Measurements from ENCODE around the gene MTX3. TPM values are rescaled to one million over a fixed set of nuclear protein-coding genes. Genes with fewer than 3 reads are reported as not detected.

MTX3 gene
- total and polyA plus RNA-seq, 2 donors (not counting 3 experiments of a cell fraction or from before 2014, with no cell fraction given): 2.9 to 8.3 TPM

DNA sequence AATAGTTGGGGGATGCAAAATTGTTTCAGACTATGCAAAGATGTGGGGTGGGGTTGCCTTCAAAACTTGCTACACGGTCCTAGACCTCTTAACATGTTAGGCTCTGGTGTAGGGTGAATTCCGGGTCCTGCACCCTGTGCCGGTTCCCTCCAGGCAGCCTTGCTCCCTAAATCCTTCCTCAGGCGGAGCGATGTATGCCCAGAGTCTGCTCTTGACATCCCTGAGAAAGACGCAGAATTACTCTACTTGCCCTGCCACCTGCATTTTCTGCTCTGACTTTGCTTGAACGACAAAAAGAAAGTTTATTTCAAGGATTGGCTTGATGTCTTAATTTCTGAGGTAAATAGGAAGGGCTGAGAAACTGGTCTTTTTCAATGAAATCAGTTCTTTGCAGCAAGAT is 44.8 kb upstream of the MTX3 start:
- H3K36me3 ChIP-seq (ENCODE audit: control insufficient read depth in 2 of 2, extremely low read depth in 1 of 2, insufficient read depth in 2 of 2, low read length in 2 of 2): no peaks in the 10 kb centered on the region
- no peaks in the 10 kb centered on the region for H4K20me1 ChIP-seq (replicated peaks; ENCODE audit: control insufficient read depth, extremely low read depth, insufficient read depth, low read length)
- H3K4me3 ChIP-seq (replicated peaks in 1 of 3; ENCODE audit: insufficient read depth in 1 of 3, low read depth in 1 of 3, low read length in 3 of 3): no peak overlapping the region
- ChIA-PET POLR2A (no interaction called here), CTCF (interaction anchor here (0.7 to 1.1 kb wide), 2 partner anchors 11 to 178 kb away, joined by 3 read pairs; no protein-coding TSS in a partner anchor)
- TF ChIP-seq EZH2 (IDR thresholded peaks at IDR 0.05; ENCODE audit: borderline replicate concordance, low read depth, low read length, severe bottlenecking) (no peak), GATA2 (IDR thresholded peaks at IDR 0.05; ENCODE audit: insufficient read depth, insufficient read length, low read depth, low read length) (no peak), MYC (IDR thresholded peaks at IDR 0.05; ENCODE audit: low read depth, low read length) (no peak), JUN (IDR thresholded peaks at IDR 0.05; ENCODE audit: borderline replicate concordance, insufficient read depth, insufficient read length, low read depth) (no peak), POLR2AphosphoS5 (IDR thresholded peaks at IDR 0.05; ENCODE audit: insufficient read depth, low read depth, low read length) (no peak), POLR2A (IDR thresholded peaks at IDR 0.05; ENCODE audit: low read depth, low read length) (no peak), CTCF (IDR thresholded peaks at IDR 0.05; ENCODE audit: extremely low read depth in 1 of 2, insufficient read depth in 1 of 2, low read depth in 1 of 2, low read length in 2 of 2) (no peak), FOS (IDR thresholded peaks at IDR 0.05; ENCODE audit: borderline replicate concordance, insufficient read depth, low read length) (no peak)
- TF ChIP-seq, protein P1, sequence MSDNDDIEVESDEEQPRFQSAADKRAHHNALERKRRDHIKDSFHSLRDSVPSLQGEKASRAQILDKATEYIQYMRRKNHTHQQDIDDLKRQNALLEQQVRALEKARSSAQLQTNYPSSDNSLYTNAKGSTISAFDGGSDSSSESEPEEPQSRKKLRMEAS (IDR thresholded peaks at IDR 0.05; ENCODE audit: insufficient read depth, insufficient read length): no peak
- H3K4me2 ChIP-seq (ENCODE audit: insufficient read depth, low read length): no peak overlapping the region
- no peaks in the 10 kb centered on the region for H3K4me1 ChIP-seq (ENCODE audit: control insufficient read depth, extremely low read depth, insufficient read depth, low read length)
- BruUV-seq (replicated peaks): no TSS peak
- no peak overlapping the region for H3K27ac ChIP-seq (ENCODE audit: insufficient read depth, low read depth, low read length)
- H3K9me3 ChIP-seq (replicated peaks; ENCODE audit: control insufficient read depth, insufficient read depth, low read length): no peaks in the 10 kb centered on the region
- no peaks in the 10 kb centered on the region for H3K79me2 ChIP-seq (ENCODE audit: control insufficient read depth, insufficient read depth, low read length)
- dilution Hi-C loops (cut with MboI; ENCODE audit: extremely low pct_ligation_motif_present, low sequenced_read_pairs): no loop called here
- intact Hi-C loops (cut with micrococcal nuclease): no loop called here
- DNase-seq (ENCODE audit: low read depth, low spot score) (no peak), FAIRE-seq (no peak)
- no peaks in the 10 kb centered on the region for H3K9me1 ChIP-seq (replicated peaks; ENCODE audit: control insufficient read depth, extremely low read depth, insufficient read depth, low read length)
- no peak overlapping the region for H3K9ac ChIP-seq (replicated peaks; ENCODE audit: extremely low read depth, insufficient read depth, low read length)
- no peak overlapping the region for H2AFZ ChIP-seq (ENCODE audit: low read depth, low read length)
- H3K27me3 ChIP-seq (ENCODE audit: control insufficient read depth in 2 of 2, insufficient read depth in 2 of 2, low read length in 2 of 2): peaks cover 36 to 49% of the 10 kb centered on the region in 2 experiments
